Measurements from ENCODE around the gene TLR10. TPM values are rescaled to one million over a fixed set of nuclear protein-coding genes. Genes with fewer than 3 reads are reported as not detected.
A peak's percentile ranks its signal among the peaks of the same experiment; 100 is the strongest.
"Not testable (repeated sequence)": the region's sequence is repeated elsewhere in the genome, so short reads cannot be mapped to it uniquely, and the experiment has no call there.

The TLR10 gene
- total and polyA plus RNA-seq, 5 donors from 2014 or later, result 0.20 to 0.44 (median 0.31) TPM; not detected in 2

DNA sequence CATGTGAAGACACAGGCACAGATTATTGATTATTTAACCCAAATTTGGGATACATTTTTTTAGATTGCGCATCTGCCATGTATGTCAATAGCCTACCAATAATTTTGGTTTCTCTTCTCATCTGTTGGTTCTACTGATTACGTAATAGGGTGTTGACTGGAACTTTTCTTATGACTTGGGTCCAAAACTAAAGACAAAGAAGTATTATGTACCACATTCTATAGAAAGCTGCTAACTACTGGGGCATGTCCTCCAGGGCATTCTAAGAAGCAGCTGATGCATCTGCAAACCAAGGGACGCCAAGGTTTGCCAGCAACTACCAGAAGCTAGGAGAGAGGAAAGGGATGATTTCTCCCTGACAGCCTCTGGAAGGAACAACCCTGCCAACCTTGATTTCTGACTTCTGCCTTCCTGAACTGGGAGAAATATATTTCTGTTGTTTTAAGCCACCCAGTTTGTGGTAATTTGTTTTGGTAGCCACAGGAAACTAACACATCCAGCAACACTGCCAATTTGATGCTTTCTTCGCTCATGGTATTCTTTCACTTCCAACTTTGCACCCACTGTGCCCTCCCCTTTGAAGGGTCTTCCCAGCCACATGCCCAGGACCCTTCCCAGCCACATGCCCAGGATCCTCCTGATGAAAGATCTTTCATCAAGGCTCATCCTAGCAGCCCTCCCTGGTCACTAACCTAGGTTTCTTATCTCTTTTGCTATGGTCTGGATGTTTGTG, 37.7 kb upstream of the TLR10 start:
- no peak for ATAC-seq (ENCODE audit: low read depth in 2 of 2)
- Mint-ChIP-seq H3K27ac (peak overlapping the region in 1 of 3 donors; percentile 72), H3K9me3 (peaks cover 0 to 20% (median 9%) of the 10 kb centered on the region in 7 donors), H3K4me3 (no peak overlapping the region), H3K36me3 (peaks cover 14% of the 10 kb centered on the region), H3K27me3 (peaks cover 4% of the 10 kb centered on the region), H3K4me1 (peaks cover 9 to 13% (median 11%) of the 10 kb centered on the region in 4 donors)
- H3K4me1 ChIP-seq (ENCODE audit: control insufficient read depth, insufficient read depth, low read length, poor library complexity, severe bottlenecking), result no peaks in the 10 kb centered on the region
- H3K9me3 ChIP-seq (ENCODE audit: control insufficient read depth in 2 of 2, low read length in 2 of 2), result peaks cover under 1 to 5% of the 10 kb centered on the region in 2 experiments
- H3K36me3 ChIP-seq (ENCODE audit: control insufficient read depth, insufficient read depth, low read length), result peaks cover 2% of the 10 kb centered on the region
- no peaks in the 10 kb centered on the region for H3K27me3 ChIP-seq (ENCODE audit: control insufficient read depth, insufficient read depth, low read length)
- no peak overlapping the region for H3K27ac ChIP-seq (ENCODE audit: insufficient read depth, low read length, poor library complexity, severe bottlenecking)
- DNase-seq, result no peak
- H3K4me3 ChIP-seq (ENCODE audit: low read depth, low read length), result no peak overlapping the region

DNA sequence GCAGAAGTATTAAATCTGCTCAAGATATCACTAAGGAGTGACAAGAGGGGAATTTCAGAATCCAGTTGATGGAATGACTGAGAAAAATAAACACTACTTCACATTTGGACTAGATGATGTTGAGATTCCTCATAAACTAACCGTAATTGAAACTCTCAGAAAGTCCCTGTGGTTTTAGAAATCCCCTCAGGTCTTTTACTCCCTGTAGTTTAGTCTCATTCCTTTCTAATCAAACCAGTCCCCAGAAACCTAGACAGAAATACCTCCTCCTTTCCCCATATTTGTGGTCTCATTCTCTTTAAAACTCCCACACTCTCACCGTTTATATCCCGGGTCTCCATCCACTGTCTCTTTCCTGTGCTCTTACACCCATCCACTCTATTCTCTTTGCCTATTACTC, 36.8 kb upstream of the TLR10 start:
- Histone ChIP-seq H3K36me3 (ENCODE audit: control insufficient read depth, insufficient read depth, low read length) (peaks cover 2% of the 10 kb centered on the region), H3K9me3 (ENCODE audit: control insufficient read depth in 2 of 2, low read length in 2 of 2) (peaks cover 3 to 5% of the 10 kb centered on the region in 2 experiments), H3K4me3 (ENCODE audit: low read depth, low read length) (no peak overlapping the region), H3K4me1 (ENCODE audit: control insufficient read depth, insufficient read depth, low read length, poor library complexity, severe bottlenecking) (no peaks in the 10 kb centered on the region), H3K27ac (ENCODE audit: insufficient read depth, low read length, poor library complexity, severe bottlenecking) (no peak overlapping the region), H3K27me3 (ENCODE audit: control insufficient read depth, insufficient read depth, low read length) (no peaks in the 10 kb centered on the region)
- H3K36me3 Mint-ChIP-seq, result peaks cover 9% of the 10 kb centered on the region
- H3K27me3 Mint-ChIP-seq, result peaks cover 4% of the 10 kb centered on the region
- no peak overlapping the region for H3K4me3 Mint-ChIP-seq
- H3K27ac Mint-ChIP-seq, result peak overlapping the region in 2 of 3 donors; percentile 23 to 47
- DNase-seq (no peak), ATAC-seq (ENCODE audit: low read depth in 2 of 2) (no peak)
- peaks cover 9 to 13% (median 11%) of the 10 kb centered on the region in 4 donors for H3K4me1 Mint-ChIP-seq
- H3K9me3 Mint-ChIP-seq, result peaks cover 0 to 23% (median 9%) of the 10 kb centered on the region in 7 donors

DNA sequence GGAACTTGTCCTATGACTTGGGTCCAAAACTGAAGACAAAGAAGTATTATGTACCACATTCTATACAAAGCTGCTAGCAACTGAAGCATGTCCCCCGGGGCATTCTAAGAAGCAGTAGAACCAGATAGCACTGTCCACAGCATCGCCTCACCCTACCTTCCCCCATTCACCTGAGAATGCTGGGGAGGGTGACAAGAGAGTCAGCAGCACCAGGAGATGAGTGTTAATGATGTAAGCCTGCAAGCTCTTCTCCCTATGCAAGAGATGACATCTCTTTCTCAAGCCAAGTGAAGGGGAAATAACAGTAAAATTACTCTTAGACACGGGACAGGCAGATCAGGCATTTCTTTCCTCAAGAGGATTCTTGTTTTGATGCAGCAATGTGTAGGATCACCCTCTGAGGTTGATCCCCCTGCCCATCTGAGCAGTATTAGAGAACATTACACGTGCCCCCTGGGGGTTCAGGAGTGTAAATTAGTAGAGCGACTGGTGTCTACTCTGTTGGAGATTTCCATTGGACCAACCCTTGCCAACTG, 35.7 kb upstream of the TLR10 start:
- no peaks in the 10 kb centered on the region for H3K36me3 ChIP-seq (ENCODE audit: control insufficient read depth, insufficient read depth, low read length)
- DNase-seq (no peak), ATAC-seq (ENCODE audit: low read depth in 2 of 2) (no peak)
- H3K27me3 ChIP-seq (ENCODE audit: control insufficient read depth, insufficient read depth, low read length), result no peaks in the 10 kb centered on the region
- no peak overlapping the region for H3K27ac ChIP-seq (ENCODE audit: insufficient read depth, low read length, poor library complexity, severe bottlenecking)
- Mint-ChIP-seq H3K9me3 (peaks cover 0 to 27% (median 14%) of the 10 kb centered on the region in 7 donors), H3K27ac (no peak overlapping the region), H3K4me3 (no peak overlapping the region), H3K27me3 (peaks cover 4% of the 10 kb centered on the region), H3K36me3 (peaks cover 10% of the 10 kb centered on the region), H3K4me1 (peaks cover 9 to 13% (median 11%) of the 10 kb centered on the region in 4 donors)
- no peaks in the 10 kb centered on the region for H3K4me1 ChIP-seq (ENCODE audit: control insufficient read depth, insufficient read depth, low read length, poor library complexity, severe bottlenecking)
- H3K9me3 ChIP-seq (ENCODE audit: control insufficient read depth in 2 of 2, low read length in 2 of 2), result peaks cover 3 to 5% of the 10 kb centered on the region in 2 experiments
- no peak overlapping the region for H3K4me3 ChIP-seq (ENCODE audit: low read depth, low read length)

DNA sequence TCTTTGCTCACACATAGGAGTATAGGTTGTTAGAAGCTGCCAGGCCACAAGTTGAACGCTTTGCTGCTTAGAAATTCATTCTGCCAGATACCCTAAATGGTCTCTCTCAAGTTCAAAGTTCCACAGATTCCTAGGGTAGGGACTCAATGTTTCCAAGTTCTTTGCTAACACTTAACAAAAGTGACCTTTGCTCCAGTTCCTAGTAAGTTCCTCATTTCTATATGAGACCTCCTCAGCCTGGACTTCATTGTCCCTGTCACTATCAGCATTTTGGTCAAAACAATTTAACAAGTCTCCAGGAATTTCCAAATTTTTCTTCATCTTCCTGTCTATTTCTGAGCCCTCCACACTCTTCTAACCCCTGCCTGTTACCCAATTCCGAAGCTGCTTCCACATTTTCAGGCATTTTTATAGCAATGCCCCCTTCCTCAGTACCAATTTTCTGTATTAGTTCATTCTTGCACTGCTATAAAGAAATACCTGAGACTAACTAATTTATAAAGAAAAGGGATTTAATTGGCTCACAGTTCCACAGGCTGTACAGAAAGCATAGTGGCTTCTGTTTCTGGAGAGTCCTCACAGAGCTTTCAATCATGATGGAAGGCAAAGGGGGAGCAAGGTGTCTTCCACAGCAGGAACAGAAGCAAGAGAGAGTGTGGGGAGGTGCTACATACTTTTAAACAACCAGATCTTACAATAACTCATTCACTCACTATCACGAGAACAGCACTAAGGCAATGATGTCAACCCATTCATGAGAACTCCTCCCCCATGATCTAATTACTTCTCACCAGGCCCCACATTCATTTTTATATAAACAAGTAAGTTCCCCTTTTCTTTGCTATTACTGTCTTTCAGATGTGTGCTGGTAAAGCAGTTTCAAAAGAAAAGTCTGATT, 33.3 kb upstream of the TLR10 start:
- no peaks in the 10 kb centered on the region for H3K27me3 Mint-ChIP-seq
- H3K9me3 Mint-ChIP-seq, result peaks cover 0 to 17% (median 7%) of the 10 kb centered on the region in 7 donors
- H3K36me3 Mint-ChIP-seq, result peaks cover 3% of the 10 kb centered on the region
- no peak overlapping the region for H3K4me3 Mint-ChIP-seq
- Histone ChIP-seq H3K27ac (ENCODE audit: insufficient read depth, low read length, poor library complexity, severe bottlenecking) (no peak overlapping the region), H3K27me3 (ENCODE audit: control insufficient read depth, insufficient read depth, low read length) (no peaks in the 10 kb centered on the region), H3K4me1 (ENCODE audit: control insufficient read depth, insufficient read depth, low read length, poor library complexity, severe bottlenecking) (no peaks in the 10 kb centered on the region), H3K36me3 (ENCODE audit: control insufficient read depth, insufficient read depth, low read length) (no peaks in the 10 kb centered on the region), H3K9me3 (ENCODE audit: control insufficient read depth in 2 of 2, low read length in 2 of 2) (peaks cover 0 to 3% of the 10 kb centered on the region in 2 experiments), H3K4me3 (ENCODE audit: low read depth, low read length) (no peak overlapping the region)
- ATAC-seq (ENCODE audit: low read depth in 2 of 2), result peak in 1 of 2 donors; percentile 42
- H3K27ac Mint-ChIP-seq, result peak overlapping the region in 2 of 3 donors; percentile 22 to 42
- no peak for DNase-seq
- peaks cover 9 to 13% (median 11%) of the 10 kb centered on the region in 4 donors for H3K4me1 Mint-ChIP-seq

DNA sequence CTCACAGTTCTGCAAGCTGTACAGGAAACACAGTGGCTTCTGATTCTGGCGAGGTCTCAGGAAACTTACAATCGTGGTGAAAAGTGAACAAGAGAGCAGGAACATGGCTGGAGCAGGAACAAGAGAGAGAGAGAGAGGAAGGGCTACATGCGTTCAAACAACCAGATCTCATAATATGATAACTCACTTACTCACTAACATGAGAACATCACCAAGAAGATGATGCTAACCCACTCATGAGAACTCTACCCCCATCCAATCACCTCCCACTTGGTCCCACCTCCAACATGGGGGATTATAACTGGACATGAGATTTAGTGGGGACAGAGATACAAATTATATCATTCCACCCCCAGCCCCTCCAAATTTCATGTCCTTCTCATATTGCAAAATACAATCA, 31.6 kb upstream of the TLR10 start:
- Histone ChIP-seq H3K9me3 (ENCODE audit: control insufficient read depth in 2 of 2, low read length in 2 of 2) (peaks cover 0 to 3% of the 10 kb centered on the region in 2 experiments), H3K4me3 (ENCODE audit: low read depth, low read length) (no peak overlapping the region), H3K27ac (ENCODE audit: insufficient read depth, low read length, poor library complexity, severe bottlenecking) (no peak overlapping the region), H3K4me1 (ENCODE audit: control insufficient read depth, insufficient read depth, low read length, poor library complexity, severe bottlenecking) (no peaks in the 10 kb centered on the region), H3K36me3 (ENCODE audit: control insufficient read depth, insufficient read depth, low read length) (no peaks in the 10 kb centered on the region), H3K27me3 (ENCODE audit: control insufficient read depth, insufficient read depth, low read length) (no peaks in the 10 kb centered on the region)
- no peak overlapping the region for H3K27ac Mint-ChIP-seq
- no peaks in the 10 kb centered on the region for H3K27me3 Mint-ChIP-seq
- peaks cover 0 to 17% (median 7%) of the 10 kb centered on the region in 7 donors for H3K9me3 Mint-ChIP-seq
- H3K36me3 Mint-ChIP-seq, result peaks cover 3% of the 10 kb centered on the region
- H3K4me3 Mint-ChIP-seq, result no peak overlapping the region
- peaks cover 3 to 4% (median 3%) of the 10 kb centered on the region in 4 donors for H3K4me1 Mint-ChIP-seq
- no peak for ATAC-seq (ENCODE audit: low read depth in 2 of 2)
- no peak for DNase-seq

DNA sequence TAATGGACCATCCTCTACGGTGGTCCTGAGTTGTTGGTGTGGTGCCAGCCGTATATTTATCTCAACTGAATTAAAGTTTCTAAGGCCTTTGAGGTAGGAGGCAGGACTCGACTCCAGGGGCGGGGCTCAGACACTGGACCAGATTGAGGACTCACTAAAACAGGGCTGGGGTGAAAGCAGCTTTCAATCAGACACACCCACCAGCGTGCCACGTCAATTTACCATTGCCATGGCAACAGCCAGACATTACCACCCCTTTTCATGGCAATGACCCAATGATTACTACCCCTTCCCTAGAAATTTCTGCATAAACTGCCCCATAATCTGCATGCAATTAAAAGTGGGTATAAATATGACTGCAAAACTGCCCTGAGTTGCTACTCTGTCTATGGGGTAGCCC, 28.5 kb upstream of the TLR10 start:
- H3K27ac Mint-ChIP-seq, result no peak overlapping the region
- Histone ChIP-seq H3K27me3 (ENCODE audit: control insufficient read depth, insufficient read depth, low read length) (no peaks in the 10 kb centered on the region), H3K27ac (ENCODE audit: insufficient read depth, low read length, poor library complexity, severe bottlenecking) (no peak overlapping the region), H3K36me3 (ENCODE audit: control insufficient read depth, insufficient read depth, low read length) (no peaks in the 10 kb centered on the region), H3K4me1 (ENCODE audit: control insufficient read depth, insufficient read depth, low read length, poor library complexity, severe bottlenecking) (no peaks in the 10 kb centered on the region), H3K9me3 (ENCODE audit: control insufficient read depth in 2 of 2, low read length in 2 of 2) (peaks cover 0 to 3% of the 10 kb centered on the region in 2 experiments), H3K4me3 (ENCODE audit: low read depth, low read length) (no peak overlapping the region)
- no peaks in the 10 kb centered on the region for H3K27me3 Mint-ChIP-seq
- peaks cover 3% of the 10 kb centered on the region for H3K36me3 Mint-ChIP-seq
- no peak for DNase-seq
- peaks cover 0 to 15% (median 7%) of the 10 kb centered on the region in 7 donors for H3K9me3 Mint-ChIP-seq
- ATAC-seq (ENCODE audit: low read depth in 2 of 2), result no peak
- H3K4me3 Mint-ChIP-seq, result no peak overlapping the region
- H3K4me1 Mint-ChIP-seq, result no peaks in the 10 kb centered on the region

DNA sequence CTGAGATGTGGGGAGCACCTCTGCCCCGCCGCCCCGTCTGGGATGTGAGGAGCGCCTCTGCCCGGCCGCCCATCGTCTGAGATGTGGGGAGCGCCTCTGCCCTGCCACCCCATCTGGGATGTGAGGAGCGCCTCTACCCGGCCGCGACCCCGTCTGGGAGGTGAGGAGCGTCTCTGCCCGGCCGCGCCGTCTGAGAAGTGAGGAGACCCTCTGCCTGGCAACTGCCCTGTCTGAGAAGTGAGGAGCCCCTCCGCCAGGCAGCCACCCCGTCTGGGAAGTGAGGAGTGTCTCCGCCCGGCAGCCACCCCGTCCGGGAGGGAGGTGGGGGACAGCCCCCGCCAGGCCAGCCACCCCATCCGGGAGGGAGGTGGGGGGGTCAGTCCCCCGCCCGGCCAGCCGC, 24.7 kb upstream of the TLR10 start:
- not testable (repeated sequence) for H3K27me3 Mint-ChIP-seq; H3K27ac ChIP-seq (ENCODE audit: insufficient read depth, low read length, poor library complexity, severe bottlenecking); H3K27ac Mint-ChIP-seq; H3K9me3 Mint-ChIP-seq; H3K4me3 Mint-ChIP-seq; H3K27me3 ChIP-seq (ENCODE audit: control insufficient read depth, insufficient read depth, low read length); H3K9me3 ChIP-seq (ENCODE audit: control insufficient read depth in 2 of 2, low read length in 2 of 2); H3K36me3 ChIP-seq (ENCODE audit: control insufficient read depth, insufficient read depth, low read length); DNase-seq; ATAC-seq (ENCODE audit: low read depth in 2 of 2); H3K4me3 ChIP-seq (ENCODE audit: low read depth, low read length)
- Mint-ChIP-seq H3K4me1 (peaks cover 18 to 28% (median 22%) of the 10 kb centered on the region in 4 donors), H3K36me3 (peaks cover 12% of the 10 kb centered on the region)
- H3K4me1 ChIP-seq (ENCODE audit: control insufficient read depth, insufficient read depth, low read length, poor library complexity, severe bottlenecking), result peaks cover 25% of the 10 kb centered on the region

Measured in CD4-positive, CD25-positive, alpha-beta regulatory T cell (primary cell).